Endodermal cell (in vitro differentiated cells): ENCODE measurements around the gene INPP5B. TPM values are rescaled to one million over a fixed set of nuclear protein-coding genes. Genes with fewer than 3 reads are reported as not detected.

Source experiments
- DNase-seq: peaks from one replicate; pipeline ENCODE4 v3.0.0-alpha.2; 2017
- H3K27ac ChIP-seq: 2 replicates; pipeline ENCODE4 v1.5.1; 2013; ENCODE audit warnings: mild to moderate bottlenecking, low read depth, low read length, moderate library complexity
- H3K27me3 ChIP-seq: 2 replicates; pipeline ENCODE4 v1.6.1; 2013; ENCODE audit warnings: mild to moderate bottlenecking, low read length, moderate library complexity; ENCODE audit not compliant: insufficient read depth, control insufficient read depth, poor library complexity, severe bottlenecking
- H3K36me3 ChIP-seq: 2 replicates; pipeline ENCODE4 v1.7.0; 2013; ENCODE audit warnings: mild to moderate bottlenecking, low read length, moderate library complexity; ENCODE audit not compliant: control insufficient read depth, insufficient read depth
- H3K4me1 ChIP-seq: one replicate; pipeline ENCODE4 v1.7.0; 2013; ENCODE audit warnings: low read length; ENCODE audit not compliant: control insufficient read depth, insufficient read depth
- H3K4me3 ChIP-seq: 2 replicates; pipeline ENCODE4 v1.5.1; 2013; ENCODE audit warnings: mild to moderate bottlenecking, low read length, moderate library complexity
- H3K9ac ChIP-seq: 2 replicates; pipeline ENCODE4 v1.6.1; 2013; ENCODE audit warnings: mild to moderate bottlenecking, low read length, moderate library complexity; ENCODE audit not compliant: poor library complexity, severe bottlenecking; ENCODE audit errors: extremely low read depth
- H3K9me3 ChIP-seq: 2 replicates; pipeline ENCODE4 v1.6.1; 2013; ENCODE audit warnings: mild to moderate bottlenecking, low read length, moderate library complexity; ENCODE audit not compliant: control insufficient read depth
- H3K27ac Mint-ChIP-seq: 2 replicates; pipeline ENCODE4 v1.8.0; 2020; ENCODE audit warnings: mixed read lengths
- H3K27me3 Mint-ChIP-seq: 2 replicates; pipeline ENCODE4 v1.8.0; 2021; ENCODE audit warnings: mild to moderate bottlenecking, mixed read lengths; ENCODE audit not compliant: insufficient read depth
- H3K36me3 Mint-ChIP-seq: 2 replicates; pipeline ENCODE4 v1.8.0; 2020; ENCODE audit warnings: low read depth, mixed read lengths
- H3K4me1 Mint-ChIP-seq: 2 replicates; pipeline ENCODE4 v1.8.0; 2020; ENCODE audit warnings: mixed read lengths
- H3K4me3 Mint-ChIP-seq: 2 replicates; pipeline ENCODE4 v1.8.0; 2020; ENCODE audit warnings: mild to moderate bottlenecking, moderate library complexity, mixed read lengths
- H3K9me3 Mint-ChIP-seq: 2 replicates; pipeline ENCODE4 v1.8.0; 2020; ENCODE audit warnings: mild to moderate bottlenecking, mixed read lengths
- CTCF ChIP-seq: fragments of 200-600 bp; sonication (generic); conservative IDR thresholded peaks from 2 replicates; pipeline ENCODE4 v1.5.0; 2021; ENCODE audit warnings: antibody characterized with exemption, mild to moderate bottlenecking
- WGBS, 2 experiments: methylation state at CpG; one replicate each; pipeline versions ENCODE4 v1.1.5 to v1.1.7; 2013; ENCODE audit warnings: missing lambda C conversion rate in 2 of 2, mixed read lengths in 1 of 2; ENCODE audit not compliant: insufficient coverage in 1 of 2, insufficient read length in 1 of 2; 5-methylcytosine and 5-hydroxymethylcytosine counted together
- total RNA-seq, 2 donors: library from RNA; stranded (reverse); fragmentation: NEBNext Ultra II Directional in 1 of 2; extraction: Animal tissue kit (Norgen Biotek cat#: 25700) in 1 of 2; gene quantifications; 2 replicates in 1 of 2; 3 replicates in 1 of 2; pipeline ENCODE4 v1.2.1, GENCODE V29; 2021

The INPP5B gene
- total RNA-seq, 2 donors from 2014 or later = 19.9 to 21.4 TPM

GRCh38 chr1:37926038-37926924, 20.6 kb downstream of the INPP5B start:
- no peak overlapping the region for H3K9ac ChIP-seq
- Mint-ChIP-seq H3K4me3 (no peak overlapping the region), H3K4me1 (peaks cover 21% of the 10 kb centered on the region), H3K36me3 (peaks cover 7% of the 10 kb centered on the region), H3K9me3 (no peaks in the 10 kb centered on the region), H3K27me3 (no peaks in the 10 kb centered on the region), H3K27ac (peak overlapping the region; percentile 11)
- H3K4me1 ChIP-seq = no peaks in the 10 kb centered on the region
- no peaks in the 10 kb centered on the region for H3K36me3 ChIP-seq
- no peak for TF ChIP-seq CTCF
- H3K27ac ChIP-seq = no peak overlapping the region
- WGBS, 2 experiments = 93 to 97% methylated on average over 10 to 13 of the region's 13 CpGs
- H3K9me3 ChIP-seq = no peaks in the 10 kb centered on the region
- H3K4me3 ChIP-seq = no peak overlapping the region
- no peak for DNase-seq
- H3K27me3 ChIP-seq = no peaks in the 10 kb centered on the region

GRCh38 chr1:37925316-37925715, 21.5 kb downstream of the INPP5B start:
- Histone ChIP-seq H3K4me3 (no peak overlapping the region), H3K27me3 (no peaks in the 10 kb centered on the region), H3K9ac (no peak overlapping the region), H3K9me3 (no peaks in the 10 kb centered on the region), H3K27ac (no peak overlapping the region), H3K36me3 (no peaks in the 10 kb centered on the region), H3K4me1 (no peaks in the 10 kb centered on the region)
- H3K27ac Mint-ChIP-seq = no peak overlapping the region
- H3K36me3 Mint-ChIP-seq = peaks cover 7% of the 10 kb centered on the region
- WGBS, 2 experiments = 94 to 100% methylated on average over 1 to 3 of the region's 4 CpGs
- no peaks in the 10 kb centered on the region for H3K27me3 Mint-ChIP-seq
- TF ChIP-seq CTCF = no peak
- no peak for DNase-seq
- no peak overlapping the region for H3K4me3 Mint-ChIP-seq
- no peaks in the 10 kb centered on the region for H3K9me3 Mint-ChIP-seq
- peaks cover 13% of the 10 kb centered on the region for H3K4me1 Mint-ChIP-seq

GRCh38 chr1:37923551-37923889, 23.3 kb downstream of the INPP5B start:
- no peak for TF ChIP-seq CTCF
- Histone ChIP-seq H3K4me1 (no peaks in the 10 kb centered on the region), H3K9me3 (no peaks in the 10 kb centered on the region), H3K27me3 (peaks cover 6% of the 10 kb centered on the region), H3K27ac (no peak overlapping the region), H3K36me3 (no peaks in the 10 kb centered on the region), H3K9ac (no peak overlapping the region), H3K4me3 (no peak overlapping the region)
- Mint-ChIP-seq H3K27me3 (peaks cover 8% of the 10 kb centered on the region), H3K27ac (no peak overlapping the region), H3K9me3 (no peaks in the 10 kb centered on the region), H3K36me3 (peaks cover 10% of the 10 kb centered on the region), H3K4me3 (no peak overlapping the region), H3K4me1 (peaks cover 10% of the 10 kb centered on the region)
- 82 to 95% methylated on average over 2 to 3 of the region's 3 CpGs for WGBS, 2 experiments
- DNase-seq = no peak
